Activated T-cell treated with anti-CD3 and anti-CD28 coated beads, Interleukin-2, amount 50 U/mL, for 72 hours (primary cell): ENCODE results near the gene TEX30. TPM values are rescaled to one million over a fixed set of nuclear protein-coding genes. Genes with fewer than 3 reads are reported as not detected.

Experiments
- ATAC-seq, 2 donors: fragments of 150-1000 bp; cut with Tn5 transposase; replicated peaks in 1 of 2; 2 replicates each; pipeline ENCODE4 v1.10.0; 2021; ENCODE audit warnings: moderate library complexity in 2 of 2, mild to moderate bottlenecking in 1 of 2
- DNase-seq, 2 donors: peaks; one replicate each; pipeline ENCODE4 v3.0.0; 2021 to 2022; ENCODE audit warnings: mixed read lengths in 1 of 2
- H3K27ac Mint-ChIP-seq: one replicate; pipeline ENCODE4 v1.8.0; 2022; ENCODE audit warnings: mild to moderate bottlenecking, moderate library complexity, mixed read lengths
- H3K27me3 Mint-ChIP-seq: one replicate; pipeline ENCODE4 v1.8.0; 2022; ENCODE audit warnings: low read depth, mixed read lengths
- H3K36me3 Mint-ChIP-seq, 2 donors: one replicate each; pipeline ENCODE4 v1.8.0; 2022; ENCODE audit warnings: mixed read lengths in 2 of 2, mild to moderate bottlenecking in 1 of 2; ENCODE audit not compliant: insufficient read depth in 2 of 2
- H3K4me1 Mint-ChIP-seq: one replicate; pipeline ENCODE4 v1.8.0; 2022; ENCODE audit warnings: low read depth, mixed read lengths
- H3K4me3 Mint-ChIP-seq, 2 donors: one replicate each; pipeline ENCODE4 v1.8.0; 2022; ENCODE audit warnings: mild to moderate bottlenecking in 2 of 2, mixed read lengths in 2 of 2, moderate library complexity in 2 of 2
- H3K9me3 Mint-ChIP-seq, 2 donors: one replicate each; pipeline ENCODE4 v1.8.0; 2022; ENCODE audit warnings: mixed read lengths in 2 of 2
- total RNA-seq, 2 donors: library from RNA; stranded (reverse); gene quantifications; one replicate each; pipeline ENCODE4 v1.2.3, GENCODE V29; 2022

TEX30 gene
- total RNA-seq, 2 donors from 2014 or later, result 25.1 to 34.0 TPM

DNA sequence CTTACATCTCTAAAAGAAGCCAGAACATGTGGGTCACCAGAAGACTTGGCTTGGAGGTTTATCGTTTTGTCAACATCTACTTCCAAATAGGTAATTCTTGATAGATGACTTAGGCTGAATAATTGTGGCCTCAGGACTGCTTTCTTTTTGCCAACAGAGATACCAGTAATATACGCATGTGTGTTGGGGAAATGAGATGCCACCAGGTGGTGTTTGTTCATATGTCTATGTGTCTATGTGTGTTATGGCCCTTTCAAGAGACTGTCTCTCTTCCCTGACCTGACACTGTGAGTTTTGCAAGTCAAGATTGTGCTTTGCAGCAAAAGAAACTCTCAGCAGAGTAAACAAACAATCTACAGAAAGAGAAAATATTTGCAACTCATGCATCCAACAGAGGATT is 47.2 kb downstream of the TEX30 start:
- Mint-ChIP-seq H3K27ac (no peak overlapping the region), H3K27me3 (peaks cover 7% of the 10 kb centered on the region), H3K36me3 (no peaks in the 10 kb centered on the region), H3K9me3 (no peaks in the 10 kb centered on the region), H3K4me3 (no peak overlapping the region), H3K4me1 (peaks cover 6% of the 10 kb centered on the region)
- no peak for DNase-seq
- ATAC-seq, result no peak

GRCh38 chr13:102724923-102725322 is 48.7 kb downstream of the TEX30 start:
- Mint-ChIP-seq H3K4me3 (no peak overlapping the region), H3K36me3 (no peaks in the 10 kb centered on the region), H3K27me3 (peaks cover 7% of the 10 kb centered on the region), H3K9me3 (no peaks in the 10 kb centered on the region), H3K27ac (no peak overlapping the region), H3K4me1 (peaks cover 6% of the 10 kb centered on the region)
- DNase-seq (no peak), ATAC-seq (peak in 1 of 2 donors; percentile 34)

GRCh38 chr13:102721800-102722231 is 51.8 kb downstream of the TEX30 start:
- Mint-ChIP-seq H3K27me3 (peaks cover 7% of the 10 kb centered on the region), H3K27ac (no peak overlapping the region)
- no peak for ATAC-seq

DNA sequence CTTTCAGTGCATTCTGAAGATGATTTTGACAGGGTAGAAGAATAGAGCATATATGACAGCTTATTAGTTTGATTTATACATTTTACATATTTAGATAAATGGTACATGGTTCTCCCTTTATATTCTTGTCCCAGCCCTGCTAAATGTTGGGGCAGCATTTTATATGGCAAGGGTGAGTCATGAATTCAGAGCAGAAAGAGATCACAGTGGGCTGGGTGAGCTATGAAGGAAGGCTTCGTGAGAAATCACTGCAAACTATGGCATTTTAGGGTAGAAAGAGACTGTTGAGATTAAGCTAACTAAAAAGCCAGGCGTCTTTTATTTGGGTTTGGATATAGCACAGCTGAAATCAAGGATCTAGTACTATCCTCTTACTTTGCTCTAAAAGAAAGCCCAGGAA is 54.8 kb downstream of the TEX30 start:
- Mint-ChIP-seq H3K4me3 (no peak overlapping the region), H3K27ac (no peak overlapping the region), H3K4me1 (no peaks in the 10 kb centered on the region), H3K9me3 (no peaks in the 10 kb centered on the region), H3K36me3 (no peaks in the 10 kb centered on the region), H3K27me3 (peaks cover 7% of the 10 kb centered on the region)
- ATAC-seq (no peak), DNase-seq (no peak)

More at GRCh38 chr13:102721800-102722231, 51.8 kb downstream of the TEX30 start:
- Mint-ChIP-seq H3K36me3 (no peaks in the 10 kb centered on the region), H3K4me1 (no peaks in the 10 kb centered on the region), H3K4me3 (no peak overlapping the region), H3K9me3 (no peaks in the 10 kb centered on the region)
- no peak for DNase-seq

Other genes starting within 250 kb of the TEX30 start
- 10 to 100 TPM; 55.3 to 67.6 TPM for gene TPP2, start 176.8 kb downstream of the TEX30 start, total RNA-seq
- gene METTL21C, start 78.7 kb downstream of the TEX30 start, total RNA-seq, result not detected
- gene POGLUT2, start 25.2 kb upstream of the TEX30 start, total RNA-seq, result 1 to 10 TPM; 4.2 to 6.0 TPM
- 10 to 100 TPM; 21.1 to 22.8 TPM for gene BIVM, start 25.3 kb upstream of the TEX30 start, total RNA-seq
- gene ERCC5, start 72.2 kb upstream of the TEX30 start, total RNA-seq, result 10 to 100 TPM; 84.7 to 85.8 TPM